GM23338 (cell line): Measurements from ENCODE around the gene MALRD1. TPM values are rescaled to one million over a fixed set of nuclear protein-coding genes. Genes with fewer than 3 reads are reported as not detected.

ENCODE experiments used
- ATAC-seq: fragments of 200-7000 bp; cut with Tn5 transposase; 3 replicates; pipeline ENCODE4 v1.9.1; 2020
- DNase-seq: peaks from one replicate; pipeline ENCODE4 v3.0.0-alpha.2; 2015; ENCODE audit warnings: low spot score
- H2AFZ ChIP-seq: fragments of 200-600 bp; sonication (generic); 2 replicates; pipeline ENCODE4 v1.8.0; 2016; ENCODE audit warnings: antibody characterized with exemption, mild to moderate bottlenecking, moderate library complexity
- H3F3A ChIP-seq: fragments of 200-600 bp; sonication (generic); replicated peaks from 2 replicates; pipeline ENCODE4 v1.8.0; 2017; ENCODE audit warnings: antibody characterized with exemption, mixed run types, low read depth
- H3K27ac ChIP-seq: fragments of 200-600 bp; sonication (generic); 2 replicates; pipeline ENCODE4 v1.6.1; 2016; ENCODE audit warnings: low read depth
- H3K27me3 ChIP-seq: fragments of 200-600 bp; sonication (generic); 2 replicates; pipeline ENCODE4 v1.8.0; 2016; ENCODE audit warnings: mild to moderate bottlenecking, mixed run types, moderate library complexity; ENCODE audit not compliant: insufficient read depth
- H3K36me3 ChIP-seq: fragments of 200-600 bp; sonication (generic); 2 replicates; pipeline ENCODE4 v1.8.0; 2016; ENCODE audit warnings: mild to moderate bottlenecking; ENCODE audit not compliant: insufficient read depth
- H3K4me1 ChIP-seq: fragments of 200-600 bp; sonication (generic); 2 replicates; pipeline ENCODE4 v1.8.0; 2016; ENCODE audit warnings: mild to moderate bottlenecking, moderate library complexity; ENCODE audit not compliant: insufficient read depth
- H3K4me2 ChIP-seq: fragments of 200-600 bp; sonication (generic); 2 replicates; pipeline ENCODE4 v1.7.1; 2017; ENCODE audit warnings: mixed run types
- H3K4me3 ChIP-seq: fragments of 200-600 bp; sonication (generic); 2 replicates; pipeline ENCODE4 v1.6.1; 2016; ENCODE audit warnings: mixed run types
- H3K79me2 ChIP-seq: fragments of 200-600 bp; sonication (generic); replicated peaks from 2 replicates; pipeline ENCODE4 v1.8.0; 2017; ENCODE audit warnings: mild to moderate bottlenecking; ENCODE audit not compliant: insufficient read depth
- H3K9me2 ChIP-seq: fragments of 200-600 bp; sonication (generic); 2 replicates; pipeline ENCODE4 v1.8.0; 2017; ENCODE audit not compliant: insufficient read depth
- H4K20me1 ChIP-seq: fragments of 200-600 bp; sonication (generic); replicated peaks from 2 replicates; pipeline ENCODE4 v1.8.0; 2017; ENCODE audit warnings: mild to moderate bottlenecking; ENCODE audit not compliant: insufficient read depth
- H3K27ac Mint-ChIP-seq: 2 replicates; pipeline ENCODE4 v1.8.0; 2020; ENCODE audit warnings: inconsistent platforms, mild to moderate bottlenecking, moderate library complexity, mixed read lengths
- H3K27me3 Mint-ChIP-seq: 3 replicates; pipeline ENCODE4 v1.8.0; 2022; ENCODE audit warnings: low read depth, mild to moderate bottlenecking, moderate library complexity, mixed read lengths, inconsistent platforms; ENCODE audit not compliant: insufficient read depth, poor library complexity
- H3K36me3 Mint-ChIP-seq: 3 replicates; pipeline ENCODE4 v1.8.0; 2021; ENCODE audit warnings: low read depth, mild to moderate bottlenecking, inconsistent platforms, moderate library complexity, mixed read lengths
- H3K4me1 Mint-ChIP-seq: 3 replicates; pipeline ENCODE4 v1.8.0; 2020; ENCODE audit warnings: mild to moderate bottlenecking, inconsistent platforms, mixed read lengths
- H3K4me3 Mint-ChIP-seq: 3 replicates; pipeline ENCODE4 v1.8.0; 2021; ENCODE audit warnings: moderate library complexity, mild to moderate bottlenecking, inconsistent platforms, mixed read lengths
- H3K9me3 Mint-ChIP-seq: 3 replicates; pipeline ENCODE4 v1.8.0; 2020; ENCODE audit warnings: moderate library complexity, mild to moderate bottlenecking, inconsistent platforms, mixed read lengths
- CREB1 ChIP-seq: fragments of 250-450 bp; sonication (Bioruptor Pico); IDR thresholded peaks from 2 replicates; pipeline ENCODE4 v1.5.0; 2020; ENCODE audit warnings: low read depth, mild to moderate bottlenecking, moderate library complexity
- CTCF ChIP-seq, 2 experiments: fragments of 200-600 bp in 1 of 2; sonication (generic) in 1 of 2; conservative IDR thresholded peaks; 2 replicates each; pipeline versions ENCODE4 v1.5.1 to v1.6.1; 2016 to 2017; ENCODE audit warnings: antibody characterized with exemption in 2 of 2, low read depth in 2 of 2, mild to moderate bottlenecking in 2 of 2, moderate library complexity in 1 of 2
- ETS1 ChIP-seq: IDR thresholded peaks from 2 replicates; pipeline ENCODE4 v1.6.1; 2016; ENCODE audit warnings: antibody characterized with exemption
- EZH2 ChIP-seq: fragments of 200-600 bp; sonication (generic); IDR thresholded peaks from one replicate; pipeline ENCODE4 v1.8.0; 2017; ENCODE audit warnings: antibody characterized with exemption, mild to moderate bottlenecking, low read depth; ENCODE audit not compliant: unreplicated experiment
- EZH2phosphoT487 ChIP-seq: fragments of 200-600 bp; sonication (generic); IDR thresholded peaks from one replicate; pipeline ENCODE4 v1.8.1; 2018; ENCODE audit warnings: antibody characterized with exemption; ENCODE audit not compliant: unreplicated experiment
- JUNB ChIP-seq: IDR thresholded peaks from one replicate; pipeline ENCODE4 v1.6.1; 2016; ENCODE audit warnings: antibody characterized with exemption; ENCODE audit not compliant: unreplicated experiment
- NANOG ChIP-seq: IDR thresholded peaks from 2 replicates; pipeline ENCODE4 v1.6.1; 2016; ENCODE audit warnings: antibody characterized with exemption, borderline replicate concordance
- POLR2AphosphoS5 ChIP-seq: IDR thresholded peaks from 2 replicates; pipeline ENCODE4 v1.6.1; 2016; ENCODE audit warnings: antibody characterized with exemption, low read depth
- REST ChIP-seq: IDR thresholded peaks from one replicate; pipeline ENCODE4 v1.6.1; 2018; ENCODE audit warnings: antibody characterized with exemption; ENCODE audit not compliant: unreplicated experiment
- STAT1 ChIP-seq: IDR thresholded peaks from one replicate; pipeline ENCODE4 v1.6.1; 2016; ENCODE audit warnings: antibody characterized with exemption; ENCODE audit not compliant: unreplicated experiment
- ZNF114 ChIP-seq: fragments of 250-450 bp; sonication (Bioruptor Pico); IDR thresholded peaks from 2 replicates; pipeline ENCODE4 v1.5.0; 2020; ENCODE audit warnings: mild to moderate bottlenecking, moderate library complexity
- ZNF331 ChIP-seq: fragments of 250-450 bp; sonication (Bioruptor Pico); IDR thresholded peaks from 2 replicates; pipeline ENCODE4 v1.5.0; 2020; ENCODE audit warnings: low read depth, mild to moderate bottlenecking, moderate library complexity
- ZNF462 ChIP-seq: fragments of 250-450 bp; sonication (Bioruptor Pico); IDR thresholded peaks from 2 replicates; pipeline ENCODE4 v1.5.0; 2020; ENCODE audit warnings: mild to moderate bottlenecking, moderate library complexity
- polyA plus RNA-seq: library from polyadenylated mRNA; unstranded; fragments of >200 nt; fragmentation: Nextera tagmentation; extraction: Ambion mirVana; gene quantifications from 2 replicates; pipeline ENCODE4 v1.2.1, GENCODE V29; 2016
- total RNA-seq: library from RNA; depleted of rRNA; stranded (reverse); fragments of >200 nt; shearing (Covaris generic); gene quantifications from 2 replicates; pipeline ENCODE4 v1.2.3, GENCODE V29; 2014

MALRD1 gene
- total and polyA plus RNA-seq, 2 experiments from 2014 or later = 0.42 to 1.9 TPM

- Mint-ChIP-seq H3K4me1 (peaks cover 16% of the 10 kb centered on the region), H3K36me3 (no peaks in the 10 kb centered on the region), H3K4me3 (no peak overlapping the region), H3K27ac (0 out of 2 replicates have a peak overlapping the region, but pooled peaks have one; percentile 45), H3K27me3 (no peaks in the 10 kb centered on the region), H3K9me3 (no peaks in the 10 kb centered on the region; the same call in 2 of the 3 replicates)
- no peaks in the 10 kb centered on the region for H3K36me3 ChIP-seq
- H3K9me2 ChIP-seq = no peaks in the 10 kb centered on the region
- no peaks in the 10 kb centered on the region for H4K20me1 ChIP-seq
- peak overlapping the region; percentile 85; the same call in 1 of the 2 replicates for H2AFZ ChIP-seq
- DNase-seq = peak; percentile 28
- no peak overlapping the region for H3K4me3 ChIP-seq
- H3K27me3 ChIP-seq = no peaks in the 10 kb centered on the region
- H3K4me1 ChIP-seq = peaks cover 4% of the 10 kb centered on the region
- TF ChIP-seq STAT1 = no peak
- TF ChIP-seq ZNF331 (CRISPR knock-in tag) = no peak
- TF ChIP-seq CREB1 (CRISPR knock-in tag) = no peak
- no peak for TF ChIP-seq EZH2phosphoT487
- no peak for TF ChIP-seq CTCF (conservative IDR thresholded peaks at IDR 0.05; ENCODE audit: low read depth in 2 of 2)
- TF ChIP-seq NANOG = no peak
- TF ChIP-seq POLR2AphosphoS5 = no peak
- no peak for TF ChIP-seq JUNB
- TF ChIP-seq ZNF462 = no peak
- TF ChIP-seq ETS1 = no peak
- TF ChIP-seq REST = no peak
- no peak for TF ChIP-seq ZNF114 (CRISPR knock-in tag)
- TF ChIP-seq EZH2 = no peak
- no peaks in the 10 kb centered on the region for H3K79me2 ChIP-seq
- no peaks in the 10 kb centered on the region for H3F3A ChIP-seq
- H3K4me2 ChIP-seq = no peak overlapping the region
- peak; percentile 71 for ATAC-seq
- no peak overlapping the region for H3K27ac ChIP-seq
Measured at GRCh38 chr10:19628767-19629560, 580.4 kb downstream of the MALRD1 start.
